ENCODE data around the gene ASXL2.

DNA sequence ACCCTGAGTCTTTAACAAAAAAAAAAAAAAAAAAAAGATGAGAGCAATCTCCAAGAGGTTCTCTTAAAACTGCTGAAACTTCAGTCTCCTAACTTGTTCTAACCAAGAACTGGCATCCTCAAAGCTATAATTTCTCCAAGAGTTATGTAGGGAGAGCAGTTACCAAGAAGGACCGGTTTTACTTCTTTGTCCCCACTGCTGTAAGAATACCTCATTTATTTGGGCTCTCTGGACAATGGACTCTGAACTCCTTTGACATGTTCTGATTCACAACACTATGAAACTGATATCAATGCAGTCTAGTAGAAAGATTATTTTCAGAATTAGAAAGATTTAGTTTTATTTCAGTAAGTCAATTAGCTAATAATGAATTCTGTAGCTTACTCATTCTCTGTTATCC lies 120.4 kb downstream of the ASXL2 start:
- TF ChIP-seq POLR2AphosphoS5 (IDR thresholded peaks at IDR 0.05) (no peak), CTCF (IDR thresholded peaks at IDR 0.05 in 8 of 11, conservative IDR thresholded peaks at IDR 0.05 in 3 of 11) (no peak), POLR2A (IDR thresholded peaks at IDR 0.05) (no peak)

Measured in spleen (tissue), 7 donors.